ENCODE measurements around the gene HOXA4. TPM values are rescaled to one million over a fixed set of nuclear protein-coding genes. Genes with fewer than 3 reads are reported as not detected.
A peak's percentile ranks its signal among the peaks of the same experiment; 100 is the strongest.

HOXA4 gene
- total and polyA plus RNA-seq, 2 of the 8 experiments (the other 6 are each of a cell fraction or from before 2014, with no cell fraction given): not detected

DNA sequence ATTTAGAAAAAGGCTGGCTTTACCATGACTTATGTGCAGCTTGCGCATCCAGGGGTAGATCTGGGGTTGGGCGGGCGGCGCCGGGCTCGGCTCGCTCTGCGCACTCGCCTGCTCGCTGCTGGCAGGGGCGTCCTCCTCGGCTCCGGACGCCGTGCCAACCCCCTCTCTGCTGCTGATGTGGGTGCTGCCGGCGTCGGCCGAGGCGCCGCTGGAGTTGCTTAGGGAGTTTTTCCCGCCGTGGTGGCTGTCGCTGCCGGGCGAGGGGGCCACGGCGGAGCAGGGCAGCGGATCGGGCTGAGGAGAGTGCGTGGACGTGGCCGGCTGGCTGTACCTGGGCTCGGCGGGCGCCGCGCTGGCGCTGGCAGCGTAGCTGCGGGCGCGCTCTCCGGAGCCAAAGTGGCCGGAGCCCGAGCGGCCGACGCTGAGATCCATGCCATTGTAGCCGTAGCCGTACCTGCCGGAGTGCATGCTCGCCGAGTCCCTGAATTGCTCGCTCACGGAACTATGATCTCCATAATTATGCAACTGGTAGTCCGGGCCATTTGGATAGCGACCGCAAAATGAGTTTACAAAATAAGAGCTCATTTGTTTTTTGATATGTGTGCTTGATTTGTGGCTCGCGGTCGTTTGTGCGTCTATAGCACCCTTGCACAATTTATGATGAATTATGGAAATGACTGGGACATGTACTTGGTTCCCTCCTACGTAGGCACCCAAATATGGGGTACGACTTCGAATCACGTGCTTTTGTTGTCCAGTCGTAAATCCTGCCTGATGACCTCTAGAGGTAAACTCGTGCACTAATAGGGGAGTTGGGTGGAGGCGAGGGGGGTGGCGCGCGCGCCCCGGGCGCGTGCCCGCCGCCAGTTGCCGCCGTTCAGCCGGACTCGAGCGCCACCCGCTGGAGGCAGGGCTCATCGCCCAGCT, 12.7 kb upstream of the HOXA4 start, which contains the start of gene HOXA5:
HOXA5 (minus strand) TSS at position 659 of the 927 bp plus-strand sequence; CDS start at position 585, 74 bp downstream.
- H3K4me1 ChIP-seq (replicated peaks in 1 of 4; ENCODE audit: control insufficient read depth in 3 of 4, insufficient read depth in 4 of 4, low read length in 3 of 4): peaks cover 0 to 9% (median 5%) of the 10 kb centered on the region in 4 experiments; a peak in 5 of 7 replicates
- WGBS, 2 experiments (ENCODE audit: extremely low coverage in 1 of 2, insufficient coverage in 1 of 2, insufficient read length in 1 of 2, insufficient replicate concordance in 2 of 2, low coverage in 1 of 2, low lambda C conversion rate in 2 of 2, missing lambda C conversion rate in 1 of 2): 4% methylated on average over 79 of the region's 86 CpGs; no CpG with 5 or more reads in 1 of the 2 experiments
- no peak within 1 kb of the TSS for H2AK5ac ChIP-seq (ENCODE audit: low read depth, low read length)
- no peak within 1 kb of the TSS for H3K9ac ChIP-seq (replicated peaks in 1 of 4; ENCODE audit: extremely low read depth in 1 of 4, low read depth in 3 of 4, low read length in 3 of 4)
- H3K23ac ChIP-seq (ENCODE audit: insufficient read length): no peak within 1 kb of the TSS
- H4K91ac ChIP-seq (replicated peaks; ENCODE audit: insufficient read length, low read length): no peak within 1 kb of the TSS
- no peak within 1 kb of the TSS for H2BK5ac ChIP-seq (ENCODE audit: low read depth, low read length)
- no peak within 1 kb of the TSS for H3K18ac ChIP-seq (ENCODE audit: extremely low read depth, low read length)
- no peak within 1 kb of the TSS for H2AFZ ChIP-seq (ENCODE audit: low read length)
- no peak within 1 kb of the TSS for H4K5ac ChIP-seq (ENCODE audit: insufficient read length, low read depth, low read length)
- H3K9me3 ChIP-seq (ENCODE audit: insufficient read depth in 2 of 2, low read depth in 1 of 2, low read length in 1 of 2): peaks cover 0 to 3% of the 10 kb centered on the region in 2 experiments; a peak in 1 of 4 replicates
- no peak within 1 kb of the TSS for H3K4ac ChIP-seq (replicated peaks; ENCODE audit: insufficient read length, low read depth, low read length)
- H3K4me3 ChIP-seq (ENCODE audit: extremely low read depth in 1 of 4, insufficient read depth in 2 of 4, low read depth in 3 of 4, low read length in 4 of 4): peak within 1 kb of the TSS; percentile 16 to 59 (median 24); a peak in 7 of 8 replicates
- peak within 1 kb of the TSS; percentile 81 for H4K8ac ChIP-seq (ENCODE audit: extremely low read depth, insufficient read depth, low read length)
- H3K27me3 ChIP-seq (replicated peaks in 1 of 4; ENCODE audit: control insufficient read depth in 3 of 4, extremely low read depth in 1 of 4, insufficient read depth in 3 of 4, low read length in 3 of 4): peaks cover 97 to 100% (median 99%) of the 10 kb centered on the region in 4 experiments
- CTCF ChIA-PET (ENCODE audit: partially characterized antibody): interaction anchor here (0.7 to 12.5 kb wide), 42 partner anchors 9 to 1287 kb away, joined by 3 to 123 read pairs (median 6); partner anchors contain the start of genes HOXA1, HOXA10, HOXA3 and HOXA4
- H3K36me3 ChIP-seq (ENCODE audit: control insufficient read depth in 2 of 4, insufficient read depth in 4 of 4, low read length in 3 of 4): peaks cover 0 to 6% (median 0%) of the 10 kb centered on the region in 4 experiments; a peak in 1 of 8 replicates
- POLR2A ChIA-PET (ENCODE audit: partially characterized antibody): interaction anchor here (1.4 kb wide), 1 partner anchor 9 kb away, joined by 5 read pairs; the partner anchor contains the start of gene HOXA3
- H2BK15ac ChIP-seq (ENCODE audit: low read length): no peak within 1 kb of the TSS
- no peaks in the 10 kb centered on the region for H3K79me1 ChIP-seq (ENCODE audit: low read depth, low read length)
- no peaks in the 10 kb centered on the region for H3K79me2 ChIP-seq (ENCODE audit: control insufficient read depth in 1 of 2, insufficient read depth in 2 of 2, low read length in 2 of 2)
- no peak within 1 kb of the TSS for H3K56ac ChIP-seq (replicated peaks; ENCODE audit: insufficient read length, low read depth, low read length)
- H3K14ac ChIP-seq (ENCODE audit: insufficient read length): no peak within 1 kb of the TSS
- peaks cover 9% of the 10 kb centered on the region for H3K23me2 ChIP-seq (ENCODE audit: low read depth, low read length)
- H2BK20ac ChIP-seq (ENCODE audit: low read length): no peak within 1 kb of the TSS
- peaks cover 22 to 27% of the 10 kb centered on the region in 2 experiments for H4K20me1 ChIP-seq (replicated peaks in 1 of 2; ENCODE audit: control insufficient read depth in 1 of 2, insufficient read depth in 2 of 2, low read length in 2 of 2)
- H2BK12ac ChIP-seq (ENCODE audit: low read depth, low read length): no peak within 1 kb of the TSS
- peak; percentile 78 to 96 for DNase-seq (ENCODE audit: low read depth in 1 of 2, low spot score in 2 of 2)
- H3K4me2 ChIP-seq (ENCODE audit: insufficient read depth in 1 of 2, low read depth in 2 of 2, low read length in 2 of 2): peak within 1 kb of the TSS; percentile 70
- H2BK120ac ChIP-seq (replicated peaks; ENCODE audit: low read depth, low read length): no peak within 1 kb of the TSS
- peak; percentile 94 for FAIRE-seq
- H3K27ac ChIP-seq (ENCODE audit: low read depth, low read length): no peak within 1 kb of the TSS
- no peak for TF ChIP-seq CBX8 (IDR thresholded peaks at IDR 0.05; ENCODE audit: borderline replicate concordance, low read depth, low read length)
- no peak for TF ChIP-seq TBP (IDR thresholded peaks at IDR 0.05; ENCODE audit: low read depth, low read length)
- no peak for TF ChIP-seq SP1 (IDR thresholded peaks at IDR 0.05; ENCODE audit: low read depth, low read length)
- TF ChIP-seq, protein P1, sequence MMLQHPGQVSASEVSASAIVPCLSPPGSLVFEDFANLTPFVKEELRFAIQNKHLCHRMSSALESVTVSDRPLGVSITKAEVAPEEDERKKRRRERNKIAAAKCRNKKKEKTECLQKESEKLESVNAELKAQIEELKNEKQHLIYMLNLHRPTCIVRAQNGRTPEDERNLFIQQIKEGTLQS (IDR thresholded peaks at IDR 0.05; ENCODE audit: insufficient read depth, low read depth, low read length): no peak; the same call in 1 of the 2 replicates
- no peak for TF ChIP-seq EGR1 (IDR thresholded peaks at IDR 0.05; ENCODE audit: borderline replicate concordance, low read depth, low read length)
- TF ChIP-seq SP4 (IDR thresholded peaks at IDR 0.05; ENCODE audit: low read length): no peak
- TF ChIP-seq CREB1 (IDR thresholded peaks at IDR 0.05): peak; percentile 37; the same call in 1 of the 2 replicates
- no peak for TF ChIP-seq CHD1 (IDR thresholded peaks at IDR 0.05; ENCODE audit: low read depth, low read length)
- TF ChIP-seq BCL11A (IDR thresholded peaks at IDR 0.05; ENCODE audit: low read depth in 2 of 2, low read length in 2 of 2): no peak
- no peak for TF ChIP-seq YY1 (IDR thresholded peaks at IDR 0.05; ENCODE audit: low read depth, low read length)
